SK-N-MC (cell line): Measurements from ENCODE around the gene PRKN.

ENCODE experiments used
- EZH2 ChIP-seq: fragments of 200-600 bp; sonication (generic); IDR thresholded peaks from one replicate; pipeline ENCODE4 v1.6.1; 2017; ENCODE audit warnings: antibody characterized with exemption
- POLR2AphosphoS5 ChIP-seq: IDR thresholded peaks from 2 replicates; pipeline ENCODE4 v1.6.1; 2012; ENCODE audit warnings: mild to moderate bottlenecking, low read depth, low read length, borderline replicate concordance

DNA sequence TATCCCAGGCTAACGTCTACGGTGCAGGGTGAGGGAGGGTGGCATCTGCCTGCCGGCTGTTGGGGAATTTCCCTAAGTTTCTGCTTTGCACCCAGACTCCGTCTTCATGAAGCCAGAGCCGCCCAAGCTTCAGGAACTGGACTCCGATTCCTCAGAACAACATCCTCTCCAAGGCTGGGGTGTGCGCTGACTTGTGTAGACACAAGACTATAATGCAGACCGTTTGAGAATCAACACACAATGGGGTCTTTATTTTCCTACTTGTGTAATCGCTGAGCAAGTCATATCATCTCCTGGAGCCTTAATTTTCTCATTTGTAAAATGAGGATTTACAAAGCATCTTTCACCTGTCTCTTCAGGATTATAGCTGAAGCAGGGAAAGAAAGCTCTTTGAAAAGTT is 1293.2 kb downstream of the PRKN start:
- no peak for TF ChIP-seq EZH2
- TF ChIP-seq POLR2AphosphoS5: no peak
